HG02840 (cell line): Measurements from ENCODE around the gene CASKIN2.
"Not testable (repeated sequence)": the region's sequence is repeated elsewhere in the genome, so short reads cannot be mapped to it uniquely, and the experiment has no call there.

Source experiments
- ATAC-seq: cut with Tn5 transposase; IDR thresholded peaks from one replicate; pipeline ENCODE4 v1.9.1; 2021; ENCODE audit warnings: mild to moderate bottlenecking, moderate library complexity, moderate number of reproducible peaks; ENCODE audit not compliant: unreplicated experiment, low FRiP score

CASKIN2 gene

DNA sequence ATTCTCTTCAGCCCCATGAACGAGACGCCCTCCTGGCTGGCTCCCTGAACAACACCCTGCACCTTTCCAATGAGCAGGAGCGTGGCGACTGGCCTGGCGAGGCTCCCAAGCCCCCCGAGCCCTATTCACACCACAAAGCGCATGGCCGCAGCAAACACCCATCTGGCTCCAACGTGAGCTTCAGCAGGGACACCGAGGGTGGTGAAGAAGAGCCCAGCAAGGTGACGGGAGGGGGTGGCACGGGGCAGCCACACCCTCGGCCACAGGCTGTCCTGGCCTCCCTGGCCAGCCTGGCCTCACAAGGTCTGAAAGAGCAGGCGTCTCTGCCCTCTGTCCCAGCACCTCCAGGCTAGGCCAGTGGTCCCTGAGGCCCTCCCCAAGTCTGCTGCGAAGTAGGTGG, 23.7 kb downstream of the CASKIN2 start:
- no peak for ATAC-seq

DNA sequence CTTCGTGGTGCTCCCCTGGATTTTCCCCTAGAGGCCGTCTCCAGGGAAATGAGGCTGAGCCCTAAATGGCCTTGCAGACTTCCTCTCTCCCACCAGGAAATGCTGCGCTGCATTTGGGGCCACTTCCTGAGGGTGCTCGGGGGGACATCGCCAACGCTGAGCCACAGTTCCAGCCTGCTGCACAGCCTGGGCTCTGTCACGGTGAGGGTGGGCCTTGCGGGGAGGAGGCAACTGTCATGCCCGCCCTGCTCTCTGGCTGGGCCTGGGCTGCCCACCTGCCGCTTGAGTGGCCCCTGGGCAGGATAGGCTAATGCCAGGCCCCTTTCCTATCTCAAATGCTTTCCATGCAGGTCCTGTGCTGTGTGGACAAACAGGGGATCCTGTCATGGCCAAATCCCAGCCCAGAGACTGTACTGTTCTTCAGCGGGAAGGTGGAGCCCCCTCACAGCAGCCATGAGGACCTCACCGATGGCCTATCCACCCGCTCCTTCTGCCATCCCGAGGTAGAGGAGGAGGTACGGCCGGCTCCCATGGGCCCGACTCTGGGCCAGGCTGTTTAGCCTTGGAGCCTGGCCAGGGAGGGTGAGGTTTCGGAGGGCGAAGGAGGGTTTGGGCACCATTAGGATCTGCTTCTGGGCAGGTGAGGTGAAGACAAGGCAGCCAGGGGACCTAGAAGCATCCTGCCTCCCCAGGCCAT, 24.2 kb downstream of the CASKIN2 start:
- no peak for ATAC-seq

DNA sequence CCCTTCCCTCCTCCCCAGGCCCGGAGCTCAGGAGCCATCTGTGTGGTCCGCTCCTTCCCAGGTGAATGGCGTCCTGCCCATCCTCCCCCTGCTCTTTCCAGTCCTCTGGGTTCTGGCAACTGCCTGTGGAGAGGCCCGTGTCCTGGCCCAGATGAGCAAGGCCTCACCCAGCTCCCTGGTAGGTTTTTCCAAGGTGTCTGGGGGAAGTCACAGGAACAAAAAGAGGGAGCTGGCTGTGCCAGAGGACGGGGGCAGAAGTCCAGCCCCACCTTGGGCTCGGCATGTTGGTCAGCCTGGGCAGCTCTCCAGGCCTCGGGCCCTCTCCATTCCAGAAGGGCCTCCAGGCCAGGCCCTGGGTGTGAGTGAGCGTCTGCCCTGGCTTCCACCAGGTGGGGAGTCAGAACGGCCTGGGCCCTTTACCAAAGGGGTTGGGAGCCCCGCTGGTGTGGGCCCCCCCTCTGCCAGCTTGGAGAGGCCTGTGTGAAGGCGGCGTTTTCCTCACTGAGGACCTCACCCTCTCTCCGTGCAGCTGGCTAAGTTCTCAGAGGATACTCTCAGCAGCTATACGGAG, 25.1 kb downstream of the CASKIN2 start:
- ATAC-seq: no peak

DNA sequence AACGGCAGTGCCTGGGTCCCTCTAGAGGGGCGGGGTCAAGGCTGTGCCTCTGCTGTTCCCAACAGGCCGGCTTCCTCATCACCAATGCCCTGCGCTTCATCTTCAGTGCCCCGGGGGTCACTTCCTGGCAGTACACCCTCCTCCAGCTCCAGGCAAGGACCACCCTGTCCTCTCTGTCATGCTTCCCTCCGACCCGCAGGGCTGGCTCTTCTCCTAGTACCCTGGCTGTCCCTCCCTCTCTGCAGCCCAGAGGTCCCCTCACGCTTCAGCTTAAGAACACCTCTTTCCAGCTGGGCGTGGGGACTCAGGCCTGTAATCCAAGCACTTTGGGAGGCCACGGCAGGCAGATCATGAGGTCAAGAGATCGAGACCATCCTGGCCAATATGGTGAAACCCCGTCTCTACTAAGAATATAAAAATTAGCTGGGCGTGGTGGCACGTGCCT, 25.8 kb downstream of the CASKIN2 start:
- ATAC-seq: no peak

DNA sequence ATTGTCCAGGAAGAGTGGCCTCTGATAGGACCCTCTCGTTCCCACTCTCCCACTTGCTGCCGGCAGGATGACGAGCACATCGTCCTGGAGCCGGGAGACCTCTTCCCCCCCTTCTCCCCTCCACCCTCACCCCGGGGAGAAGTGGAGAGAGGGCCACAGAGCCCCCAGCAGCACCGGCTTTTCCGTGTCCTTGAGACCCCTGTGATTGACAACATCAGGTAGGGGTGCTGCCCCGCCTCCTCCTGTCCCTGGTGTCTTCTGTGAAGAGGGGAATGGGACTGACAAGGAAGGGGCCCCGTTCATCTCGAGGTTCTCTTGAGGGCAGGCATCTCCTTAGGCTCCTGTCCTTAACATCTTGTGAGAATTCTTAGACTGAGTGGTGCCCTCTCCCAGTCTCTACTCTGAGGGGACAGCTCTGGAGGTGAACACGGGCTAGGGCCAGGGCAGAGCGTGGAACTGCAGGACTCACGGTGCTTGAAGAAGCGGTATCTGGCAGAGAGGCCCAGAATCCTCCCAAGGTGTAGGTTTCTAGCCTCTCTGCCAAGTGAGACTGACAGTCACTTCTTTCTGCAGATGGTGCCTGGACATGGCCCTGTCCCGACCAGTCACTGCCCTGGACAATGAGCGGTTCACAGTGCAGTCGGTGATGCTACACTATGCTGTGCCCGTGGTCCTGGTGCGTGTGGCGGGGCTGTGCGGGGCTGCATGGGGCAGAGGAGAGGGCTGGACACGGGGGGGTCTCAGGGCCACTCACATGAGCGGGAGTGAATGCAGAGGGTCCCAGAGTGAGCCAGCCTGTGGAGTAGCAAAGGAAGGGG, 26.4 kb downstream of the CASKIN2 start:
- ATAC-seq: no peak

DNA sequence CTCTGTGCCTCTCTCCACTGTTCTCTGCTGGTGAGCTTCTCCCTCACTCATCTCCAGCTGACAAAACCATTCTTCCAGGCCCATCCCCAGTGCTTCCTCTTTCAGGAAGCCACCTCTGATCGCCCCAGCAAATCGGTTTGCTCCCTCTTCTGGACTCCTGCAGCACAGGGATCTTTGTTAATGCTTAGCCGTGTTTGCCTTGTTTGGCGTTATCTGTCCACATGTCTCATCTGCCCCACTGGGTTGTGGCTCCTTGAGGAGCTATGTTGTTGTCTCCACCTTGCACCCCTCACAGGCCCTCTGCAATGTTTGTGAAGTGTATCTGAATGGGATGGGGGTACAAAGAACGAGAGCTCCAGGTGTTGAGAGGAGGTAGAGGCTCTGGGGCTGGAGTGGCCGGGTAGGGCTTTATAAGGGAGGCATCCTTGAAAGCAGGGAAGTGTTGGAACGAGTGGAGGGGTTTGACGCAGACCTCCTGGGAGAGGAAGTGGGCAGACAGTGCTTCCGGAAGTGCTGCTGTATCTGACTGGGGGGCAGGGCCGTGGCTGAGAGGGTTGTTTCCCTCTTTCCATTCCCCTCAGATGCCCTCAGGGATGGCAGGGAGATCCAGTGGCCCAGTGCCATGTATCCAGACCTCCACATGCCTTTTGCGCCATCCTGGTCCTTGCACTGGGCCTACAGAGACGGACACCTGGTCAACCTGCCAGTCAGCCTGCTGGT, 27.8 kb downstream of the CASKIN2 start:
- no peak for ATAC-seq

DNA sequence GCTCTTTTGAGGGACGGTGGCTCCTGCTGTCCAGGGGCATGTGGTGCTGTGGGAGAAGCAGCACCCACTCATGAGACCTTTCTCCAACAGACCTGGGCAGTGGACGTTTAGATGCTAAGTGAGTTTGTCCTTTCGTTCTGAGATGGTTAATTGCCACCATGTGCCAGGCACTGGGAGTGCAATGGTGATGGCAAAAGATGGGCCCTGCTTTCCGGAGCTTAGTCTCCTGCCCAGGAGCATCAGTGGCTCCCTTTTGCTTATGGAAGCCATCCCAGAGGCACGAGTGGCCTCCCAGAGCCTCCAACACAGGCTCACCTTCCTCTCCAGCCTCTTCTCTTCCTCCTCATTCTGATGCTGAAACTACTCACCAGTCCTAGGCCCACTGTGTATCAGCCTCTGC, 28.4 kb downstream of the CASKIN2 start:
- no peak for ATAC-seq

DNA sequence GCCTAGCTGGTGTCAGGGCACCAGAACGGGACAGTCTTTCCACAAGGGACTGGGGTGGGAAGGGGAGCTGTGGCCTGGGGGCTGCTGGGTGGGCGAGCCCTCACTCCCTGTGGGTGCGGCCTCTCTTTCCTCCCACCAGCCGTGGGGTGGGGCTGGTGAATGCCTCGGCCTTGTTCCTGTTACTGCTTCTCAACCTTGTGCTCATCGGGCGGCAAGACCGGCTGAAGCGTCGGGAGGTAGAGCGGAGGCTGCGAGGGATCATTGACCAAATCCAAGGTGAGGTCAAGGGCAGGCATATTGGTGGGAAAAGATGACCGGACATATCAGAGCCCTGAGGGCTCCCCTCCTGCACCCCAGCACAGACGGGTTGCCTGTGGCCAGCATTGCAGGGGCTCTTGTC, 29.2 kb downstream of the CASKIN2 start:
- no peak for ATAC-seq

DNA sequence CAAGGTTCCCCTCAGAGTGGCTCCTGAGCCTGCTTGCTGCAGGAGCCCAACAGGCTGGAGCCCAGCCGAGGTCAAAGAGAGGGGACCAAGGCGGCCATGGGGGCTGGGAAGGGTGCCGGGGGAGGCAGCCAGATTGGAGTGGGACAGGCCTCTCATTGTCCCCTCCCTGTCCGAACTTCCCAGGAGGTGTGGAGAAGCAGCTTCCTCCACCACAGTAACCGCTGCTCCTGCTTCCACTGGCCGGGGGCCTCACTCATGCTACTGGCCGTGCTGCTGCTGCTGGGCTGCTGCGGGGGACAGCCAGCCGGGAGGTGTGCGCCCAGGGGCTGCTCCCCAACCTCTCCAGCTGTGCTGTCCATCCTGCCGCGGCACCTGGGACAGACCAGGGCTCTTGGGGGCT, 29.6 kb downstream of the CASKIN2 start:
- no peak for ATAC-seq

DNA sequence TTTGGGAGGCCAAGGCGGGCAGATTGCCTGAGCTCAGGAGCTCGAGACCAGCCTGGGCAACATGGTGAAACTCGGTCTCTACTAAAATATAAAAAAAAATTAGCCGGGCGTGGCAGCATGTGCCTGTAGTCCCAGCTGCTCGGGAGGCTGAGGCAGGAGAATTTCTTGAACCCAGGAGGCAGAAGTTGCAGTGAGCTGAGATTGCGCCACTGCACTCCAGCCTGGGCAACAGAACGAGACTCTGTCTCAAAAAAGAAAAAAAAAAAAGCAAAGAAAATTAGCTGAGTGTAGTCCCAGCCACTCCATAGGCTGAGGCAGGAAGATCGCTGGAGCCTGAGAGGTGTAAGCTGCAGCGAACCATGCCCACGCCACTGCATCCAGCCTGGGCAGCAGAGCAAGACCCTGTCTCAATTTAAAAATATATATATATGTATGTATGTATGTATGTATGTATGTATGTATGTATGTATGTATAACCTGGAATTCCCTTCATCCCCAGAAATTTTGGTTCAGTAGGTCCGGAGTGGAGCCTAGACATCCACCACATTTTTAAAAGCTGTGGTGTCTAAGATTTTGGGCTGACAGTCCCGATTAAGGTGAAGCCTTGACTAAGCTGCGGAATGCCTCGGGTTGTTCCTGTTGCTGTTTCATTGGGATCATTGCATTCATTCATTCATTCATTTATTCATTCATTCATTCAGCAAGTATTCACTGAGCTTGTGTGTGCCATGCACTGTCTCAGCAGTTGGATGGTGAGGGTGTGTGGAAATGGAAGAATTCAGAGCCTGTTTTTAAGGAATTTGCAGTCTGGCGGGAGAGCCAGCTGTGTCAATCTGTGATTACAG, 33.0 kb downstream of the CASKIN2 start:
- no peak for ATAC-seq

DNA sequence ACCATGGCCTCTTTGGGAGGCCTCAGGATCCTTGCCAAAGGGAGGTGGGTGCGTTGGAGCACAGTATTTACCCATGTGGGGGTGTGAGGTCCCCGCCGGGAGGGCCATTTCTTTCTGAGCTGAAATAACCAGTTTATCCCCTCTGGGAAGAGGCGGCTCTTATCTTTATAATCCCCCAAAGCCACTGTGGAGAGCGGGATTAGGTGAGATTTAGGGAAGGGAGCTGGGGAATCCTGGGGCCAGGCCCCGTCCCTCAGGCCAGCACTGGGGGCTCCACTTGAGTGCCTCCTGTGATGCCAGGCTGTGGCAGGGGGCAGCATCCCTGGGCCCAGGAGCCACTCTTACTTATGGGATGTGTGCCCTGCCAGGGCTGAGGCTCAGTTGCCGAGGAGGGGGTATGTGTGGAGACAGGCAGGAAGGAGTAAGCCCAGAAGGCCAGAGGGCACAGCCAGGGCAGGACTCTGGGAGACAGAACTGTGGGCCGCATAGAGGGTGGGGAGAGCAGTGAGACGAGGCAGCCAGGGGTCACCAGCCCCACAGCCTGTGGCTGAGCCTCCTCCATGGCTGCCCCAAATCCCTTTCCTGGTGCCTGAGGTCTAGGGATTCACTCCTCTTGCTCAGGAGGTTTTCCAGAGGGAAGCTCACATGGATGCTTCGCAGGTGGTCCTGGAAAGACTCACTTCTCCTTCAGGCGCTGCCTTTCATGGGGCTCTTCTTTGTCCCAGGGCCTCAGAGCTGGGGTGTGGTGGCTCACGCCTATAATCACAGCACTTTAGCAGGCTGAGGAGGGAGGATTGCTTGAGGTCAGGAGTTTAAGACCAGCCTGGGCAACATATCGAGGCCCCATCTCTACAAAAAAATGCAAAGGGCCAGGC, 33.9 kb downstream of the CASKIN2 start:
- no peak for ATAC-seq

DNA sequence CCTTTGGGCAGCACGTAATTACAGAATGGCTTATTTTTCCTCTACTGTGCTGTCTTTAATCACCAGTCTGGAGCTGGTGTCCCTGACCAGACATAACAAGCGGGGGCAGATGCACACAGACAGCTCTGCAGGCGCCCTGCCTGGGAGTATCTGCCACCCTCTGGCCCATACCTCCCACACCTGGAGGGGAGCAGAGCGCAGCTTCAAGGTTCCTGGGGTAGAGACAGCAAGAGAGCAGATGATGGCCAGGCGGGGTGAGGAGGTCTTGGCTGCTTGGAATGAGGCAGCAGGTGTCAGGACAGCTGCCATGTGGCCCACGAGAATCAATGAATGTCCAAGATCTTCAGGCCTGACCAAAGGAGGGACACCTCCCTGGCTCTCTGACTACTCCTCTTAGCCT, 35.1 kb downstream of the CASKIN2 start:
- no peak for ATAC-seq

DNA sequence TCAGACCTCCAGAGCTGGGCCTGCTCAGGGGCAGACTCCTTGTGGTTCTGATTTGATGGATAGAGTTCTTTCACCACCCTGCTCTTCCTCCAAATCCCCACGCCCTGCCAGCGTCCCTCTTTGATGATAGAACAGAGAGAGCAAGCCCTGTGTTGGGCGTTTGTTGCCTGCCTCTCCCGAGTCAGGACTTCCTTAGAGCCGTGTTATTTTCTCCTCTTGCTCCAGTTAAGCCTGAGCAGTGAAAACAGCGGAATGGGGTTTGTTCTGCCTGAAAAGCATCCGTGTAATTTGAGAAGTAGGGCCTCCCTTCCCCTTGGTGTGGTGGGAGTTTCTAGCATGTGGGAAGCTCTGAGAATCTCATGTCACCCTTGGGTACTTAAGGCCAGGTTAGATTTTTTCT, 36.8 kb downstream of the CASKIN2 start:
- no peak for ATAC-seq

DNA sequence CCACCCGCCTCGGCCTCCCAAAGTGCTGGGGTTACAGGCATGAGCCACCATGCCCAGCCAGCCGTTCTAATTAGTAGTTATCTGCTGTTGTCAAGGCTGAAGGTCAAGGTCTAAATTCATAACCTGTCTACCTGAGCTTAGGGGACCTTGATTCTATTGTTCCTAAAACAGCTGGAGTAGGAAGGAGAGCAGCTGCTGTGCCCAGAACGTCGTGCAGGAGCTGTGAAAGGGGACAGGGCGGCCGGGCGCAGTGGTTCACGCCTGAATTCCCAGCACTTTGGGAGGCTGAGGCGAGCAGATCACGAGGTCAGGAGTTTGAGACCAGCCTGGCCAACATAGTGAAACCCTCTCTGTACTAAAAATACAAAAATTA, 37.9 kb downstream of the CASKIN2 start:
- ATAC-seq: not testable (repeated sequence)

DNA sequence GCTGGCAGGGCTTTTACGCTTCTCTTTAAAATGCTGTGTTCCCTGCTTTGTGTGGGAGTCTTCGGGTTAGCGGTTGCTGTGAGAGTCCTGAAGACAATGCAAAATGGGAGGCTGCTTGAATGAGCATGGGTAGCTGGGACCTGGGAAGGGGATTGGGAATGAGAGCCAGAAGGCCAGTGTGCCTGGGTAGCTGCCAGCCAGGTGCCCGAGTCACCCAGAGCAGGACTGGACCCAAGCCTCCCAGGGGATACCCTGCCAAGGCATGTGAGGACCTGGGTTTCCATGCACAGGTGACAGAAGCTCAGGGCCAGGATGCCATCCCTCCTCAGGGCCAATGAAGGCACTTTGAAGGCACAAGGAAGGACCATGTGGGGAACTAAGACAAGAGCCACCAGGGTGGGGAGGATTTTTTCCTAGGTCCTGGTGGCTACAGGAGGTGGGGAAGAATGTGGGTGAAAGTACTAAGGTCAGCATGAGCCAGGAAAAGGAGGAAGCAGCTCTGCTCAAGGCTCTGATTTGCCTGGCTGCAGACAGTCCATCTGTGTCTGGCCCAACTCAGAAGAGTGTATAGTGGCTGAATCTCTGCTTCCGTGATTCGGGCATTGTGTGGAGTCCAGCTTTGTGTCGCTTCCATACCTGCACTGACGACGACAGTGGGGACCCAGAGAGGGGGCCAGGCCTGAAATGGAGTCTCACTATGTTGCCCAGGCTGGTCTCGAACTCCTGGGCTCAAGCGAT, 38.4 kb downstream of the CASKIN2 start:
- no peak for ATAC-seq

DNA sequence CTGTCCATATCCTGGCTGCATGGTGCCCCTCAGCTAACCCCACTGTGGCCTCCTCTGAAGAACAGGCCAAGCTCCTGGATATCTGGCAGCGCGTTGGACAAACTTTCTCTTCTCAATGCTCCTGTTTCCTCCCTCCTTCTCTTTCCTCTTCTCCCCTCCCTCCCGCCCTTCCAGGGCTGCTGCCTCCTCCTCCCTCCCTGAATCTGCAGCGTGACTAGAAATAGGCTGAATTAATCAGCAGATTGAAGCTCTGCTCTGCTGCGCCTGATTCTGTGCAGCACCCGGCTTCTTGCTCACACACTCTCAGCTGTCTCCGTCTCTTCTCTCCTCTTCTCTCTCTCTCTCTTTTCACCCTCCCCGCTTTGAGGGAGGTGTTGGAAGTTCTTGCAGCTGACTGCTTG, 39.1 kb downstream of the CASKIN2 start:
- ATAC-seq: no peak

DNA sequence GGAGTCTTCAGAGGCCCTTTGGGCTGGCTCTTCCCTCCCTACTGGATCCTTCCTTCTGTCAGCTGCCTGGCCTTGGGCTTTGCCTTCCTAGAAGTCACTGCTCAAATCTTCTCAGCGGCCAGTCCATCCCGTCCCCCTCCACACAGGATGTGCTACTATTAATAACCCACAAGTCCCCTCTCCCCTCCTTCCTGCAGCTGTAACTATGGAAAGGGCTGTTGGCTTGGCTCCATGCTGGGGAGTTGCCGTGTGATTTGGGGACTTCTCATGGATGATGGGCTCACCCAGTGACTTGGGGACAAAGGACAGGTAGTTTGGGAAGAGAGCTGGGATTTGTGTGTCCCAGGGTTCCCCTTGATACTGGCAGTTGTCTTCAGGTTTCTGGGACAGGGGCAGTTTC, 39.5 kb downstream of the CASKIN2 start:
- ATAC-seq: no peak

DNA sequence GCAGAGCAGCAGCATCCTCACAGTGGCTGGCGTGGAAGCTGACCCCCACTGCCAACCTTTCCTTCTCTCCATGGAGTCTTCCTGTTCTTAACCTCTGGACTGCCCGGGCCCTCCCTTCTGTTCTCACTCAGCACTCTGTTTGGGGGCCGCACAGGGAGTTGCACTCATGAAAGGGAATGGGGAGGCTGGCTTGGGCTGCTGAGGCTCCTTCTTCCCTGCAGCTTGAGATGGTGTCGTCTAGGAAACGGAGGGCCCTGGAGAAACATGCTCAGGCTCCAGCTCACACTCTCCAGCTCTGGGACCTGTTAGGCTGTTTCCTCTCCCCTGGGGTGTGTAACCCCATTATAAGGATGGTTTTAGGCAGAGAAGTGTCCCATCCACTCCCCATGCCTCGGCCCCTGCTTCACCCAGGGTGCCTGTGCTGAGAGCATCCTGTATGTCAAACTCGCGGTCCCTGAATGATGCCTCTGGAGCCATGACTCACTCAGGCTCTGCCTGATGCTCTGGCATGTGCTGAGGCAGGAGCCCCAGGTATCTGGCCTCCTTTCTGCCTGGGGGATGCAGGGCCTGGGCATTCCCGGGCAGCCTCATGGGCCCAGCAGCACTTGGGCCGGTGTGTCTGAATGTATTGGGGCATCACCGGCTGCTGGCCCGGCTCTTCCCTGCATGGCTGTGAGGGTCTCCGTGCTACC, 40.0 kb downstream of the CASKIN2 start:
- no peak for ATAC-seq
